Prostate gland (tissue), 2 donors: Measurements from ENCODE around the gene ST7. TPM values are rescaled to one million over a fixed set of nuclear protein-coding genes. Genes with fewer than 3 reads are reported as not detected.
A peak's percentile ranks its signal among the peaks of the same experiment; 100 is the strongest.

Experiments
- DNase-seq: peaks from one replicate; pipeline ENCODE4 v3.0.0-alpha.2; 2019; ENCODE audit warnings: low spot score
- H3K27ac ChIP-seq, 2 donors: fragments of 200-600 bp; sonication (generic); 2 replicates each; pipeline ENCODE4 v1.5.1; 2017 to 2019
- H3K27me3 ChIP-seq: fragments of 200-600 bp; sonication (generic); replicated peaks from 2 replicates; pipeline ENCODE4 v1.5.1; 2019; ENCODE audit not compliant: insufficient read depth
- H3K36me3 ChIP-seq, 2 donors: fragments of 200-600 bp; sonication (generic); 1 replicate in 1 of 2; 2 replicates in 1 of 2; pipeline versions ENCODE4 v1.5.1 to v1.8.1; 2017 to 2019
- H3K4me1 ChIP-seq: fragments of 200-600 bp; sonication (generic); replicated peaks from 2 replicates; pipeline ENCODE4 v1.5.1; 2019
- H3K4me3 ChIP-seq, 2 donors: fragments of 200-600 bp; sonication (generic); 2 replicates each; pipeline ENCODE4 v1.5.1; 2017 to 2019
- H3K9me3 ChIP-seq: fragments of 200-600 bp; sonication (generic); 2 replicates; pipeline ENCODE4 v1.5.1; 2017
- POLR2A ChIP-seq: fragments of 450-650 bp; IDR thresholded peaks from one replicate; pipeline ENCODE4 v1.6.1; 2016; ENCODE audit warnings: antibody characterized with exemption, mild to moderate bottlenecking
- POLR2AphosphoS5 ChIP-seq: sonication (generic); formaldehyde crosslinking; IDR thresholded peaks from one replicate; pipeline ENCODE4 v1.6.1; 2017; ENCODE audit warnings: antibody characterized with exemption
- WGBS: methylation state at CpG from one replicate; pipeline ENCODE4 v1.1.5; 2018; 5-methylcytosine and 5-hydroxymethylcytosine counted together
- intact Hi-C: fragments of 100-400 bp; cut with DNase I; formaldehyde crosslinking; loops from one replicate; pipeline ENCODE4 v1.14.2; 2022
- total RNA-seq, 2 donors: library from RNA; depleted of rRNA; stranded (reverse); fragments of >200 nt; gene quantifications; one replicate each; pipeline ENCODE4 v1.1.0, GENCODE V29; 2016
- TF ChIP-seq, protein P1 (sequence below), 4 experiments: fragments of 200-600 bp in 2 of 4; fragments of 450-650 bp in 2 of 4; sonication (generic) in 2 of 4; IDR thresholded peaks; 1 replicate in 3 of 4; 2 replicates in 1 of 4; pipeline ENCODE4 v1.5.1; 2016 to 2019; ENCODE audit warnings: antibody characterized with exemption in 4 of 4, mild to moderate bottlenecking in 2 of 4, moderate library complexity in 2 of 4

The ST7 gene
- total RNA-seq, 2 donors from 2014 or later, result 18.7 to 27.5 TPM

GRCh38 chr7:117124591-117125220 is 171.4 kb downstream of the ST7 start:
- 62% methylated on average over 4 of the region's 4 CpGs for WGBS
- TF ChIP-seq, protein P1, sequence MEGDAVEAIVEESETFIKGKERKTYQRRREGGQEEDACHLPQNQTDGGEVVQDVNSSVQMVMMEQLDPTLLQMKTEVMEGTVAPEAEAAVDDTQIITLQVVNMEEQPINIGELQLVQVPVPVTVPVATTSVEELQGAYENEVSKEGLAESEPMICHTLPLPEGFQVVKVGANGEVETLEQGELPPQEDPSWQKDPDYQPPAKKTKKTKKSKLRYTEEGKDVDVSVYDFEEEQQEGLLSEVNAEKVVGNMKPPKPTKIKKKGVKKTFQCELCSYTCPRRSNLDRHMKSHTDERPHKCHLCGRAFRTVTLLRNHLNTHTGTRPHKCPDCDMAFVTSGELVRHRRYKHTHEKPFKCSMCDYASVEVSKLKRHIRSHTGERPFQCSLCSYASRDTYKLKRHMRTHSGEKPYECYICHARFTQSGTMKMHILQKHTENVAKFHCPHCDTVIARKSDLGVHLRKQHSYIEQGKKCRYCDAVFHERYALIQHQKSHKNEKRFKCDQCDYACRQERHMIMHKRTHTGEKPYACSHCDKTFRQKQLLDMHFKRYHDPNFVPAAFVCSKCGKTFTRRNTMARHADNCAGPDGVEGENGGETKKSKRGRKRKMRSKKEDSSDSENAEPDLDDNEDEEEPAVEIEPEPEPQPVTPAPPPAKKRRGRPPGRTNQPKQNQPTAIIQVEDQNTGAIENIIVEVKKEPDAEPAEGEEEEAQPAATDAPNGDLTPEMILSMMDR (IDR thresholded peaks at IDR 0.05), result no peak
- TF ChIP-seq POLR2A (no peak), POLR2AphosphoS5 (no peak)
- DNase-seq, result no peak
- Histone ChIP-seq H3K27me3 (no peaks in the 10 kb centered on the region), H3K4me1 (no peaks in the 10 kb centered on the region), H3K4me3 (no peak overlapping the region), H3K27ac (no peak overlapping the region), H3K36me3 (no peaks in the 10 kb centered on the region), H3K9me3 (no peaks in the 10 kb centered on the region)
- intact Hi-C loops, result loop anchor here (10.0 kb wide), 1 partner anchor 260 kb away; no protein-coding TSS in a partner anchor

DNA sequence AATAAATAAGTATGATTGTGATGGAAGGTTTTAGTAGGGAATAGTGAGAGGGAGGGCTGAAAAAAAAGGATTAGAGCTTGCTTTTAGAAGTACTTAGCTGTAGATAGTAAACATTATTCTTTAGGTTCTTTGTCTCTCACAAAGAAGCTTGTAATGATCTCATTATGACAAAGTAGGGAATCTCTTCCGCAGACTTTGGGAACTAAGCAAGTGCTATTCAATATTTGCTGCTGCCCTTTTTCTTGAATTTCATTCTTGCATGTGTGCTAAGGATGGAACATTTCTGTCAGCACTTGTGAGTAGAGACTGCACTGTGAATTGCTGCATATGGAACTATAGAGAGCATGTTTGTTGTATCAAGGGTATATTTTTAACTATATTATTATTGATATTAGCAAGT is 173.4 kb downstream of the ST7 start:
- intact Hi-C loops, result loop anchor here (2.0 to 10.0 kb wide), 2 partner anchors 196 to 258 kb away; no protein-coding TSS in a partner anchor
- TF ChIP-seq, protein P1 (IDR thresholded peaks at IDR 0.05), result no peak
- TF ChIP-seq POLR2A, result no peak
- TF ChIP-seq POLR2AphosphoS5, result no peak
- no peaks in the 10 kb centered on the region for H3K9me3 ChIP-seq
- no peak overlapping the region for H3K27ac ChIP-seq
- no peak for DNase-seq
- 97% methylated on average over 1 of the region's 1 CpG for WGBS
- H3K4me1 ChIP-seq, result no peaks in the 10 kb centered on the region
- no peak overlapping the region for H3K4me3 ChIP-seq
- no peaks in the 10 kb centered on the region for H3K36me3 ChIP-seq
- H3K27me3 ChIP-seq, result no peaks in the 10 kb centered on the region

GRCh38 chr7:117127585-117128168 is 174.4 kb downstream of the ST7 start:
- Histone ChIP-seq H3K4me1 (no peaks in the 10 kb centered on the region), H3K36me3 (no peaks in the 10 kb centered on the region), H3K27ac (no peak overlapping the region), H3K4me3 (no peak overlapping the region), H3K27me3 (no peaks in the 10 kb centered on the region), H3K9me3 (no peaks in the 10 kb centered on the region)
- peak; percentile 47 for DNase-seq
- 6% methylated on average over 2 of the region's 2 CpGs for WGBS
- intact Hi-C loops, result loop anchor here (2.0 to 10.0 kb wide), 2 partner anchors 197 to 257 kb away; no protein-coding TSS in a partner anchor
- TF ChIP-seq POLR2AphosphoS5, result no peak
- TF ChIP-seq, protein P1 (IDR thresholded peaks at IDR 0.05), result peak; percentile 60 to 90 (median 80)
- no peak for TF ChIP-seq POLR2A

GRCh38 chr7:117129521-117129955 is 176.2 kb downstream of the ST7 start:
- intact Hi-C loops, result loop anchor here (10.0 kb wide), 1 partner anchor 255 kb away; no protein-coding TSS in a partner anchor
- Histone ChIP-seq H3K27ac (no peak overlapping the region), H3K27me3 (no peaks in the 10 kb centered on the region), H3K36me3 (no peaks in the 10 kb centered on the region), H3K4me3 (no peak overlapping the region), H3K4me1 (no peaks in the 10 kb centered on the region), H3K9me3 (no peaks in the 10 kb centered on the region)
- 83% methylated on average over 5 of the region's 5 CpGs for WGBS
- DNase-seq, result no peak
- TF ChIP-seq, protein P1 (IDR thresholded peaks at IDR 0.05), result no peak
- TF ChIP-seq POLR2A, result no peak
- TF ChIP-seq POLR2AphosphoS5, result no peak
